Neural cell (in vitro differentiated cells): ENCODE results near the gene OSBP2.

Source experiments
- CTCF ChIP-seq: fragments of 450-650 bp; IDR thresholded peaks from 2 replicates; pipeline ENCODE4 v1.5.1; 2014; ENCODE audit warnings: antibody characterized with exemption, mild to moderate bottlenecking, moderate library complexity; ENCODE audit not compliant: poor library complexity, severe bottlenecking
- SMC3 ChIP-seq: fragments of 450-650 bp; conservative IDR thresholded peaks from 2 replicates; pipeline ENCODE4 v1.6.1; 2014; ENCODE audit warnings: antibody characterized with exemption, mild to moderate bottlenecking, moderate library complexity; ENCODE audit not compliant: poor library complexity

- TF ChIP-seq CTCF: no peak
- no peak for TF ChIP-seq SMC3
Observed at GRCh38 chr22:30930228-30930627, 235.6 kb downstream of the OSBP2 start.
